Progenitor cell of endocrine pancreas (in vitro differentiated cells): ENCODE results near the gene QRICH1. TPM values are rescaled to one million over a fixed set of nuclear protein-coding genes. Genes with fewer than 3 reads are reported as not detected.

ENCODE experiments used
- DNase-seq: peaks from one replicate; pipeline ENCODE4 v3.0.0; 2021; ENCODE audit warnings: low spot score; ENCODE audit not compliant: unreplicated experiment
- H3K27ac Mint-ChIP-seq: 2 replicates; pipeline ENCODE4 v1.8.0; 2021; ENCODE audit warnings: mild to moderate bottlenecking, moderate library complexity, mixed read lengths
- H3K27me3 Mint-ChIP-seq: 2 replicates; pipeline ENCODE4 v1.8.0; 2021; ENCODE audit warnings: mixed read lengths
- H3K36me3 Mint-ChIP-seq: 2 replicates; pipeline ENCODE4 v1.8.0; 2022; ENCODE audit warnings: mixed read lengths; ENCODE audit not compliant: insufficient read depth
- H3K4me1 Mint-ChIP-seq: 2 replicates; pipeline ENCODE4 v1.8.0; 2021; ENCODE audit warnings: low read depth, mixed read lengths
- H3K4me3 Mint-ChIP-seq: 2 replicates; pipeline ENCODE4 v1.8.0; 2021; ENCODE audit warnings: low read depth, mild to moderate bottlenecking, moderate library complexity, mixed read lengths
- H3K9me3 Mint-ChIP-seq: 2 replicates; pipeline ENCODE4 v1.8.0; 2021; ENCODE audit warnings: low read depth, mixed read lengths
- CTCF ChIP-seq: fragments of 200-600 bp; sonication (generic); IDR thresholded peaks from one replicate; pipeline ENCODE4 v1.5.0; 2021; ENCODE audit warnings: antibody characterized with exemption, mild to moderate bottlenecking; ENCODE audit not compliant: unreplicated experiment
- total RNA-seq: library from RNA; stranded (reverse); gene quantifications from 2 replicates; pipeline ENCODE4 v1.2.1, GENCODE V29; 2021

Gene QRICH1
- total RNA-seq, 1 donor from 2014 or later: 130 TPM

- Mint-ChIP-seq H3K4me3 (peak overlapping the region; percentile 92), H3K4me1 (peaks cover 19% of the 10 kb centered on the region), H3K27me3 (no peaks in the 10 kb centered on the region), H3K36me3 (peaks cover 7% of the 10 kb centered on the region), H3K27ac (peak overlapping the region; percentile 98), H3K9me3 (no peaks in the 10 kb centered on the region)
- peak; percentile 63 for DNase-seq
- TF ChIP-seq CTCF: no peak
These were observed 676 bp downstream of the QRICH1 start for GRCh38 chr3:49092938-49093852.

- H3K4me1 Mint-ChIP-seq: no peaks in the 10 kb centered on the region
These were observed 12.4 kb downstream of the QRICH1 start for GRCh38 chr3:49081429-49081828.

GRCh38 chr3:49079270-49079669, 14.6 kb downstream of the QRICH1 start:
- no peaks in the 10 kb centered on the region for H3K27me3 Mint-ChIP-seq
- no peak for DNase-seq
- H3K36me3 Mint-ChIP-seq: peaks cover 7% of the 10 kb centered on the region
- no peak overlapping the region for H3K27ac Mint-ChIP-seq
- H3K9me3 Mint-ChIP-seq: no peaks in the 10 kb centered on the region
- no peaks in the 10 kb centered on the region for H3K4me1 Mint-ChIP-seq
- TF ChIP-seq CTCF: no peak
- no peak overlapping the region for H3K4me3 Mint-ChIP-seq

More at GRCh38 chr3:49081429-49081828, 12.4 kb downstream of the QRICH1 start:
- H3K36me3 Mint-ChIP-seq: peaks cover 3% of the 10 kb centered on the region
- no peak for DNase-seq
- peak overlapping the region; percentile 62 for H3K27ac Mint-ChIP-seq
- H3K4me3 Mint-ChIP-seq: no peak overlapping the region
- TF ChIP-seq CTCF: no peak
- H3K9me3 Mint-ChIP-seq: no peaks in the 10 kb centered on the region
- H3K27me3 Mint-ChIP-seq: no peaks in the 10 kb centered on the region

- Mint-ChIP-seq H3K36me3 (peaks cover 12% of the 10 kb centered on the region), H3K4me1 (no peaks in the 10 kb centered on the region), H3K9me3 (no peaks in the 10 kb centered on the region), H3K27me3 (no peaks in the 10 kb centered on the region), H3K27ac (no peak overlapping the region), H3K4me3 (no peak overlapping the region)
- no peak for TF ChIP-seq CTCF
- no peak for DNase-seq
These were observed 17.2 kb downstream of the QRICH1 start for GRCh38 chr3:49076646-49077045.

- H3K4me3 Mint-ChIP-seq: no peak overlapping the region
- no peak overlapping the region for H3K27ac Mint-ChIP-seq
- no peak for DNase-seq
- no peak for TF ChIP-seq CTCF
- H3K9me3 Mint-ChIP-seq: no peaks in the 10 kb centered on the region
- H3K4me1 Mint-ChIP-seq: no peaks in the 10 kb centered on the region
- H3K27me3 Mint-ChIP-seq: no peaks in the 10 kb centered on the region
- H3K36me3 Mint-ChIP-seq: peaks cover 12% of the 10 kb centered on the region
These were observed 17.8 kb downstream of the QRICH1 start for GRCh38 chr3:49076116-49076515.
